Measurements from ENCODE around the gene ALOX15B.

- TF ChIP-seq CTCF (IDR thresholded peaks at IDR 0.05) (no peak), CHD2 (IDR thresholded peaks at IDR 0.05; ENCODE audit: low read length, partially characterized antibody) (no peak), RFX5 (IDR thresholded peaks at IDR 0.05; ENCODE audit: low read length) (no peak), ZBTB33 (IDR thresholded peaks at IDR 0.05; ENCODE audit: borderline replicate concordance, low read depth) (no peak), GATA2 (CRISPR knock-in tag; IDR thresholded peaks at IDR 0.05) (no peak), FOSL2 (IDR thresholded peaks at IDR 0.05; ENCODE audit: borderline replicate concordance, low read depth) (no peak)
These were observed 17.0 kb downstream of the ALOX15B start for GRCh38 chr17:8055851-8056231.
